ENCODE data around the gene LCE1F. TPM values are rescaled to one million over a fixed set of nuclear protein-coding genes. Genes with fewer than 3 reads are reported as not detected.

Gene LCE1F
- total and polyA plus RNA-seq, 12 donors = not detected

- no peaks in the 10 kb centered on the region for H3K36me3 ChIP-seq (replicated peaks in 1 of 2)
- TF ChIP-seq CTCF (IDR thresholded peaks at IDR 0.05) = no peak
- TF ChIP-seq POLR2A (IDR thresholded peaks at IDR 0.05) = no peak
- intact Hi-C loops (cut with DNase I) = no loop called here
- WGBS, 4 donors = 50 to 72% (median 70%) methylated on average over 1 of the region's 1 CpG
- DNase-seq = no peak
- no peak overlapping the region for H3K4me3 ChIP-seq
- H3K9me3 ChIP-seq (replicated peaks in 1 of 3) = no peaks in the 10 kb centered on the region
- H3K27ac ChIP-seq = no peak overlapping the region
- no peaks in the 10 kb centered on the region for H3K27me3 ChIP-seq
- H3K4me1 ChIP-seq (replicated peaks in 1 of 2) = no peaks in the 10 kb centered on the region
Measured at GRCh38 chr1:152770411-152770810, 4.5 kb upstream of the LCE1F start.

GRCh38 chr1:152776361-152776760, 1.4 kb downstream of the LCE1F start:
- DNase-seq = no peak
- H3K9me3 ChIP-seq (replicated peaks in 1 of 3) = no peaks in the 10 kb centered on the region
- no peaks in the 10 kb centered on the region for H3K4me1 ChIP-seq (replicated peaks in 1 of 2)
- no peak overlapping the region for H3K4me3 ChIP-seq
- H3K36me3 ChIP-seq (replicated peaks in 1 of 2) = no peaks in the 10 kb centered on the region
- TF ChIP-seq CTCF (IDR thresholded peaks at IDR 0.05) (no peak), POLR2A (IDR thresholded peaks at IDR 0.05) (no peak)
- H3K27me3 ChIP-seq = no peaks in the 10 kb centered on the region
- intact Hi-C loops (cut with DNase I) = no loop called here
- no peak overlapping the region for H3K27ac ChIP-seq
- WGBS, 4 donors = 76 to 82% (median 77%) methylated on average over 5 to 11 of the region's 11 CpGs

GRCh38 chr1:152777510-152778137, 2.7 kb downstream of the LCE1F start:
- no peaks in the 10 kb centered on the region for H3K27me3 ChIP-seq
- intact Hi-C loops (cut with DNase I) = no loop called here
- no peak overlapping the region for H3K27ac ChIP-seq
- H3K9me3 ChIP-seq (replicated peaks in 1 of 3) = no peaks in the 10 kb centered on the region
- H3K4me1 ChIP-seq (replicated peaks in 1 of 2) = no peaks in the 10 kb centered on the region
- H3K4me3 ChIP-seq = no peak overlapping the region
- TF ChIP-seq POLR2A (IDR thresholded peaks at IDR 0.05) = no peak
- TF ChIP-seq CTCF (IDR thresholded peaks at IDR 0.05) = no peak
- 44 to 59% (median 51%) methylated on average over 4 of the region's 4 CpGs for WGBS, 4 donors
- DNase-seq = no peak
- H3K36me3 ChIP-seq (replicated peaks in 1 of 2) = no peaks in the 10 kb centered on the region

GRCh38 chr1:152783095-152783494, 8.2 kb downstream of the LCE1F start:
- Histone ChIP-seq H3K36me3 (replicated peaks in 1 of 2) (no peaks in the 10 kb centered on the region), H3K9me3 (replicated peaks in 1 of 3) (no peaks in the 10 kb centered on the region), H3K27me3 (no peaks in the 10 kb centered on the region), H3K27ac (no peak overlapping the region), H3K4me1 (replicated peaks in 1 of 2) (no peaks in the 10 kb centered on the region), H3K4me3 (no peak overlapping the region)
- intact Hi-C loops (cut with DNase I) = no loop called here
- DNase-seq = no peak
- WGBS, 4 donors = 55 to 74% (median 60%) methylated on average over 2 of the region's 2 CpGs
- TF ChIP-seq CTCF (IDR thresholded peaks at IDR 0.05) = no peak
- no peak for TF ChIP-seq POLR2A (IDR thresholded peaks at IDR 0.05)

Data from adrenal gland (tissue), 12 donors.